ENCODE measurements around the gene ATP11A.
"Not testable (repeated sequence)": the region's sequence is repeated elsewhere in the genome, so short reads cannot be mapped to it uniquely, and the experiment has no call there.

The ATP11A gene

GRCh38 chr13:112825071-112825470 is 135.2 kb downstream of the ATP11A start:
- DNase-seq = no peak

DNA sequence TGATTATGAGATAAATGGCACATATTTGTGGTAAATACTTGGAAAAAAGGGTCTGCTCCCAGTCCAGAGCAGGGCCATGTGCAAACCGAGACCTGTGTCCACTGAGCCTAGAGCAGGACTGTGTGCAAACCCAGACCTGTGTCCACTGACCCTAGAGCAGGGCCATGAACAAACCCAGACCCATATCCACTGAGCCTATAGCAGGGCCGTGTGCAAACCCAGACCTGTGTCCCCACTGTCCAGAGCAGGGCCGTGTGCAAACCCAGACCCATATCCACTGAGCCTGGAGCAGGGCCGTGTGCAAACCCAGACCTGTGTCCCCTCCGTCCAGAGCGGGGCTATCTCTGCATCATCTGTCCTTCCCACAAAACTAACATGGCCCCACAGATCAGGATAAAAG is 136.0 kb downstream of the ATP11A start:
- no peak for DNase-seq

GRCh38 chr13:112826565-112826964 is 136.7 kb downstream of the ATP11A start:
- DNase-seq = no peak

DNA sequence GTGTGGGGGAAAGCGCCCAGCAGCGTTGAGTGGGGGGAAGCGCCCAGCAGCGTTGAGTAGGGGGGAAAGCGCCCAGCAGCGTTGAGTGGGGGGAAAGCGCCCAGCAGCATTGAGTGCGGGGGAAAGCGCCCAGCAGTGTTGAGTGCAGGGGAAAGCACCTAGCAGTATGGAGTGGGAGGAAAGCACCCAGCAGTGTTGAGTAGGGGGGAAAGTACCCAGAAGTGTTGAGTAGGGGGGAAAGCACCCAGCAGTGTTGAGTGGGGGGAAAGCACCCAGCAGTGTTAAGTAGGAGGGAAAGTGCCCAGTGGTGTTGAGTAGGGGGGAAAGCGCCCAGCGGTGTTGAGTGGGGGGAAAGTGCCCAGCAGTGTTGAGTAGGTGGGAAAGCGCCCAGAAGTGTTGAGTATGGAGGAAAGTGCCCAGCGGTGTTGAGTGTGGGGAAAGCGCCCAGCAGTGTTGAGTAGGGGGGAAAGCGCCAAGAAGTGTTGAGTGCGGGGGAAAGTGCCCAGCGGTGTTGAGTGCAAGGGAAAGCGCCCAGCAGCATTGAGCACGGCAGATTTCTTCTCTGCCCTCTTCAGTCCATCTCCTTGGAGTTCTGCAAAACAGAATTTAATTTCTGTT is 138.4 kb downstream of the ATP11A start:
- peak in 1 of 3 donors; percentile 5 for DNase-seq

DNA sequence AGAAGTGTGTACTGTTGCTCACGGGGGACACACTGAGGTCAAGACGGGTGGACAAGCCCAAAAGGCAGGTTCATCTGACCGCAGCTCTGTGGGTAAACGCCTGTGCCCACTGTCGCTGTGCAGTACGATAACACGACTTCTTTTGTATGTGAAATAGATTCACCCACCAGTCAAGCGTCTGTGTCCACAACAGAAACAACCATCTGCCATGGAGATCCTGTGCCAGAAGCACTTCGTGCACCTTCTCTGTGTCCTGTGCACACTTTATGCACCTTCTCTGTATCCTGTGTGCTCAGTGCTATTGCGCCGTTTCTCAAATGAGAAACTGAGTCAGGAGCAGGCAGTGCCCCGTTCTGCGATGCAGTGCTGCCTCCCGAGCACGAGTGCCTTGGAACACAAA is 138.9 kb downstream of the ATP11A start:
- DNase-seq = no peak

DNA sequence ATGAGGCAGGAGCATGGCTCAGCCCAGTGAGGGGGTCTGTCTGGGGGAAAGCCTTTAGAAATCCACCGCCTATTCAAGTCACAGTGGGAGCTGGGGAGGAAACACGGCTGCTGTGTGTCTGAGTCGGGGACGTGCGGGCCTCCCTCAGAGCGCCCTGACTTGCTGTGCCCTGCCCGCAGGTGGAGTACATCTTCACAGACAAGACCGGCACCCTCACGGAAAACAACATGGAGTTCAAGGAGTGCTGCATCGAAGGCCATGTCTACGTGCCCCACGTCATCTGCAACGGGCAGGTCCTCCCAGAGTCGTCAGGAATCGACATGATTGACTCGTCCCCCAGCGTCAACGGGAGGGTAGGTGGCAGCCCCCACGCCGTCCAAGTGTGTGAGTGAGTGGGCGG is 141.4 kb downstream of the ATP11A start:
- no peak for DNase-seq

DNA sequence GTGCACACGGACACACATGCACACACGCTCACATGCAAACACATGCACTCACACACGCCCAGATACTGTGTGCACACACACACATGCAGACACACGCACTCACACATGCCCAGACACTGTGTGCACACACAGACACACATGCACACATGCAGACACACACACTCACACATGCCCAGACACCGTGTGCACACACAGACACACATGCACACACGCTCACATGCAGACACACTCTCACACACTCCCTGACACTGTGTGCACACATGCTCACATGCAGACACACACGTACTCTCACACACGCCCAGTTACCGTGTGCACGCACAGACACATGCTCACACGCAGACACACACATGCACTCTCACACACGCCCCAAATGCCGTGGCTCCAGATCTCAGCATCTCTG is 142.0 kb downstream of the ATP11A start:
- DNase-seq = no peak

DNA sequence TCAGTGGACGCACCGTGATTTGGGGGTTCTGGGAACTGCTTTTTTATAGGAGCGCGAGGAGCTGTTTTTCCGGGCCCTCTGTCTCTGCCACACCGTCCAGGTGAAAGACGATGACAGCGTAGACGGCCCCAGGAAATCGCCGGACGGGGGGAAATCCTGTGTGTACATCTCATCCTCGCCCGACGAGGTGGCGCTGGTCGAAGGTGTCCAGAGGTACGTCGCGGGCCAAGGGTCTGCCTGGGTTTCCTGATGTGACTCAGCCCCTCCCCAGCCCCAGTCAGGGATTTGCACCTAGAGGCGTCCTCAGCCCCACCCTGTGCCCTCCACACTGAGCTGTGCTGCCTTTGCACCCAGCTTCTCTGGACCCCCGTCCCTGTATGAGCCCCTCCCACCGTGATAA is 143.0 kb downstream of the ATP11A start:
- no peak for DNase-seq

- DNase-seq = no peak
Measured at GRCh38 chr13:112833551-112834257, 143.9 kb downstream of the ATP11A start.

- DNase-seq = no peak
Measured at GRCh38 chr13:112835344-112835743, 145.5 kb downstream of the ATP11A start.

DNA sequence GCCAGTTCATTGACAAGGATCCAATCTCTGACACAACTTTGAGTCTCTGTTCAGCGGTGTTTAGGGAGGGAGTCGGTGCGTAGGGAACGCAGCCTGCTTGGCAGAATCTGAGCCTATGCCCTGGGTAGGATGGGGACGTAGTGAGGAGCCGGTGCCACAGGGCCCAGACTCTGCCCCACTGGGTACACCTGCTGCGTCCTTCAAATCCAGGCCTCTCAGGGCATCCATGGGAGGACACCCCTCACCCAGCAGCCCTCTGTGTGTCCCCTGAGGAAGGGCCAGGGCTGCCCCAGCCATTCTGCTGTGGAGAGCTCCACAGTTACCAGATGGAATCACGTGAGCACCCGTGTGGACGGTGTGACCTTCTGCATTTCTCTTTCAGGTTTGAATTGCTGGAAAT is 146.0 kb downstream of the ATP11A start:
- no peak for DNase-seq

- DNase-seq = no peak
Measured at GRCh38 chr13:112836940-112837339, 147.1 kb downstream of the ATP11A start.

GRCh38 chr13:112837371-112838037 is 147.7 kb downstream of the ATP11A start:
- DNase-seq = no peak

DNA sequence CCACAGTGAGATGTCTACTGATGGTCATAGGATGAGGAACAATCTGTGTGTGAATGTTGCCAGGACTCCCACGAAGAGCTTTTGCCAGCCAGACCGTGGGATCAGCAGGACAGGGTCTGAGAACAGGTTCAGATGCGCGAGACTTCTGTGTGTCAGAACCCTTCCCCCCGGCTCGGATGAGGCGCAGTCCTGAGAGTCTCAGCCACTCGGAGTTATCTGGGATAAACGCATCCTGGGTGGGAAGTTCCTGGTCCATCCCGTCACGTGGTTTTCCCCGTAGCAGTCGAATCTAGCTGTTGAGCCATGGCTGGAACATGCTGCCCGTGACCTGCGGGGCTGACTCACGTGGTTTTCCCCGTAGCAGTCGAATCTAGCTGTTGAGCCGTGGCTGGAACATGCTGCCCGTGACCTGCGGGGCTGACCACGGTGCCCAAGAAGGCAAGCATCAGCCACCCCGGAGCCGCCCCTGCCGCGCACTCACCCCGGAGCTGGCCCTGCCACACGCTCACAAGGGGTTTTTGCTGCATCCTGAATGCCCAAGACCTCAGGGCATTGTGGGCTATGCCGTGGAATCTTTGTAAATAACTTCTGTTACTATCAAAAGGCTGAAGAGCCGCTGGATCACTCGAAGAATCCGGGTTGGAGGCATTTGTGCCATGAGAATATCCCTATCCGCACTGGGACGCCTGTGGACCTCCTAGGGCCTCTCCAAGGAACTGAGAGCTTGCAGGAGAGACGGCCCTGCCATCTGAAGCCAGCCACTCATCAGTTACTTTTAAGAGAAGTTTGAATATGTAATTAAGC is 148.4 kb downstream of the ATP11A start:
- no peak for DNase-seq

DNA sequence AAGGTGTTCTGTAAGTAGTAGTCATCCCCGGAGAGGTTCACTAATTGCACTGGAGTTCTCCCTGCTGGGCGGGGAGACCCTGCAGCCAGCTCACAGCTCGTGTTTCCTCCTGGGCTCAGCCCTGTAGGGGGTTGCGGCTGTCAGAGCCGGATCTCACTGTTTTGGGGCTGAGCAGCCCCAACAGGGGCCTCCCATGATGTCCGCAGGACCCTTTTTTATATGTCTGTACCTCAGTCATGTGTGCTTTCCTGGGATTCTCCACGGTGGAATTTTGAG is 148.9 kb downstream of the ATP11A start:
- no peak for DNase-seq

DNA sequence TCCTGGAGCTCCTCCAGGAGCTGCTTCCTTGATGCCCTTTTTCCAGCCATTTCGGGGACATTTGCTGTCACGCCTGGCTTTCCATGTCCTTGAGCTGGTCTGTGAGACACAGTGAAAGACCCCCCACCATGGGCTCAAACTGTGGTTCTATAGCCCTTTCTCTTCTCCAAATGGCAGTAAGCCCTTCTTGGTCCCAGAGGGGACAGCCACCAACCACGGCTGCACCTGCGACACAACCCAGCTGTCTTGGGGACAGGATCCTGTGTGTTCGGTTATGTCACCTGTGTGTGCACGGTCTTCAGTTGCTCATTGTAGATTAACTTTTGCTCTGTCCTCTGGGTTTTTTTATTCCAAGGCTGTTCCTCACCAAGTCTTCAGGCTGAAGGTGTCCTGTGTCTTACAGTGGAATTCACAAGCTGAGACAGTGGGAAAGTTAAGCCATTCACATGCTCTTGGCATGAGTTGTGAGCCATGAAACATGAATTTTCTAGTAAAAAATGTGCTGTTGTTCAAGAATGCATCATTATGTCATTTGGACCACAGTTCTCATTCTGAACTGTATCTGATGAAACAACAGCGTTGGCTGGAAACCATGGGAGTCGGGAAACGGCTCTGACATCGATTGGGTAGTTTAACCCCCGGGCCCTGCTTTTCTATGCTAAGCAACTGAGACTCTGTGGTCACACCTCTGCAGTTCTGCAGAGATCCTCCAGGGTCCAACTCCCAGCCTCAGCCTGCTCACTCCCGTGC is 149.7 kb downstream of the ATP11A start:
- no peak for DNase-seq

DNA sequence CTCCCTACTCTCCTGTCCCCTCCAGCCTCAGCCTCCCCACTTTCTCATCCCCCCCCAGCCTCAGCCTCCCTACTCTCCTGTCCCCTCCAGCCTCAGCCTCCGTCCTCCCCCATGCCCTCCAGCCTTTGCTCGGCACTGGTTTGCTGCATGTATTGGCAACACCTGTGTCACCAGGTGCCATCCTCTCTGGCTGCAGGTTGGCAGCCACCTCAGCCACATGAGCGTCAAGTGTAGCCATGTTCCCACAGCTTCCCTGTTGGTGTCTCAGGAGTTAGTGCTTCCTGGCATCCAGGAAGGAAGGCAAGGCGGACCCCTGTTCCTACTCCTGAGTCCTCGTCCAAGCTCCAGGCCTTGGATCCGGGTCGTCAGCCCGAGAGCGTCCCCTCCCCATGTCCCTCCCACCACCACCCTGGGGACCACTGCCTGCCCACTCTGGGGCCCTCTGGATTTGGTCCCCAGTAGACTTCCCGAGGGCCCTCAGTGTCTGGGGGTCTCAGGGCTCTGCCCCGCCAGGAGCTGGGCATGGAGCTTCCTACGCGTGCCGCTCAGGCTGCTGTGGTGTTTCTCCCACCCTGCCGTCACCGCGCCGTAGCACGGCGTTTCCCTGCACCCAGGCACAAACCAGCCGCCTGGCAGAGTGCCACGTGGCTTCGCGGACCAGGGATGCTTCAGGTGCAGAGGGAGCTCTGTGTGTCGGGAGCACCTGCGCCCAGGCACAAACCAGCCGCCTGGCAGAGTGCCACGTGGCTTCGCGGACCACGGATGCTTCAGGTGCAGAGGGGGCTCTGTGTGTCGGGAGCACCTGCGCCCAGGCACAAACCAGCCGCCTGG is 150.8 kb downstream of the ATP11A start:
- DNase-seq = no peak

DNA sequence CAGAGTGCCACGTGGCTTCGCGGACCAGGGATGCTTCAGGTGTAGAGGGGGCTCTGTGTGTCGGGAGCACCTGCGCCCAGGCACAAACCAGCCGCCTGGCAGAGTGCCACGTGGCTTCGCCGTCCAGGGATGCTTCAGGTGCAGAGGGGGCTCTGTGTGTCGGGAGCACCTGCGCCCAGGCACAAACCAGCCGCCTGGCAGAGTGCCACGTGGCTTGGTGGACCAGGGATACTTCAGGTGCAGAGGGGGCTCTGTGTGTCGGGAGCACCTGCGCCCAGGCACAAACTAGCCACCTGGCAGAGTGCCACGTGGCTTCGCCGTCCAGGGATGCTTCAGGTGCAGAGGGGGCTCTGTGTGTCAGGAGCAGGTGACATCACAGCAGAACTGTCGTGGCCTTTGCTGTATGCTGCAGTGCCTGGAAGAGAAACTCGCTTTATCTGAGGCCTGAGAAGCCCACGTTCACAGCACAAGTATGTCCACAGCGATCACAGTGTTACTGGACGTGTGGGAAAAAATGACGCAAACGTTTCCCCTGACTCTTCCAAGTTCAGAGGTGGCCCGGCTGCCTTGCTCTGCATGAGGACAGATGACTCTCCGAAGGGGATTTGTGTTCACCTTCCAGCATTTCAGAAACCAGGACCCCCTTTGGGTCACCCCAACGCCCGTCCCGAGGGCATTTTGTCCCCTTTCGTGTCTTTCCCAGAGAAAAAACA is 151.6 kb downstream of the ATP11A start:
- not testable (repeated sequence) for DNase-seq

DNA sequence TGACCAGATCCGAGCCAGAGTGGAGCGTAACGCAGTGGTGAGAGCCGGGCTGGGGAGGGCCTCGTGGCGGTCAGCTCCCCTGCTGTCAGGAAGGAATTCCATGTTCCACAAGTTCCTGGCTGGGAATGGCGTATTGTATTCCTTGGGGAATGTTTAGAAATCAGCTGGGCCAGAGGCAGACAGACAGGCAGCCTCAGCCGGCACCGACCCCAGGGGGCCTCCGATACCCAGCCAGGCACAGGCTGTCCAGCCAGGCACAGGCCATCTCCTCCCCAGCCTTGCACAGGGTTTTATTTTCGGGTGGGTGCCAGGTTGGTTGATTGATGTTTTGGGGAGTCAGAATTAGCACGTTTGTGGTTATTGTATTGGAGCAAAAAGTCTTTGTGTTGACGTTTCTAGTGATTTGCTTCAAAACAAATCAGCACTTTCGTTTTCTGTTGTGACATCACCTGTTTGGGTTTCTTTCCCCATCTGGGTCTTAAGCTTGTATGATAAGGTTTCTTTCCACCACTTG is 152.6 kb downstream of the ATP11A start:
- no peak for DNase-seq

GRCh38 chr13:112842931-112843391 is 153.1 kb downstream of the ATP11A start:
- no peak for DNase-seq
